ENCODE results near the gene GALNTL6.

Gene GALNTL6

GRCh38 chr4:172243551-172243950 lies 430.3 kb downstream of the GALNTL6 start:
- DNase-seq, result no peak

DNA sequence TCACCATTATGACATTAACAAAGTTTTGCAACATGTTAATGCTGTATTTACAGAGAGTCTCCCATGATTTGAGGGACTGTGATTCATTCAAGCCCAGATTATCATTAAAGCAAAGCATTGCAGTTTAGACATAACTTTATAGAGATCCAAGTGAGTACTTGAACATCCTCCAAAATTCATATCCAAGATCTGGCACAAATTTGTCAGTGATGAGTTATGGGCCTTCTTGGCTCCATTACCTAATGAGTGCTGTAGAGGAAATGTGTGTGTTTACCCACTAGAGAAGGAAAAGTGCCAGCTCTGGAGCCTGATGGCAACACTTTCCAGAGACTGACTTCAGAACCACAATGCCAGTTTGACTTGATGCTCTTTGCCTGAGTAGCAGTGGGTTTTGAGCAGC lies 432.3 kb downstream of the GALNTL6 start:
- no peak for DNase-seq

DNA sequence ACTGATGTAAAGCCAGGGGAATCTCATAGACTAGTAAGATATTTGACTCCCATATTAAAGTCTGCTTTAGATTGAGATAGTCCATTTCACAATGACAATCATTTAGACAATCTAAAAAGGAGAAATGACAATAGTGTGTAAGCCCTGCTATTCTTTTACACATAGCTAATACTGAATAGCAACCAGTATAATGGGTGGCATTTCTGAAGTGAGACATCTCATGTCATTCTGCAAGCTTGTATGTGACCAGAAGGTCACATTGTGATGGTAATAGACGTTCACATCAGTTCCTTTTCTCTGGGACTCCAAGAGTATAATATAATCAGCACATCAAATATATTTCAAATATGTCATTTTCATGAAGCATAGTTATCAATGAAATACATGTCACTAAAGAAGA lies 440.2 kb downstream of the GALNTL6 start:
- no peak for DNase-seq

- no peak for DNase-seq
These were observed 443.6 kb downstream of the GALNTL6 start for GRCh38 chr4:172256820-172257219.

DNA sequence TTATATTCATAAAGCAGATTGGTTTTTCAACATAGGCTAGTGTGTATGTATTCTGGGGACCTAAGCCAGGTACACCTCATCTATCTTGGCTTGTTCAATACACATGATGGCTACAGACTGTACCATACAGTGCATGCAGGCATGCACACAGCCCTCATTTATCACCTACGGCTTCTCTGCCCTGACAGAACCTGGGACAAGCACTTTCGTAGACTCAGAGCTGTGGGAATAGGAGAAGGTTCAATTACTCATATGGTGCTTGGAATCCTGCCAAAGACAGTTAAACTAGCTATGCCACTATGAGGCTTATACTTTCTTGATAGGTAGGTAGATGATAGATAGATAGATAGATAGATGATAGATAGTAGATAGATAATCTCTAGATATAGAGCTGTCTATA lies 457.2 kb downstream of the GALNTL6 start:
- no peak for DNase-seq

GRCh38 chr4:172287117-172287516 lies 473.9 kb downstream of the GALNTL6 start:
- DNase-seq, result no peak

GRCh38 chr4:172305698-172306097 lies 492.5 kb downstream of the GALNTL6 start:
- DNase-seq, result no peak

DNA sequence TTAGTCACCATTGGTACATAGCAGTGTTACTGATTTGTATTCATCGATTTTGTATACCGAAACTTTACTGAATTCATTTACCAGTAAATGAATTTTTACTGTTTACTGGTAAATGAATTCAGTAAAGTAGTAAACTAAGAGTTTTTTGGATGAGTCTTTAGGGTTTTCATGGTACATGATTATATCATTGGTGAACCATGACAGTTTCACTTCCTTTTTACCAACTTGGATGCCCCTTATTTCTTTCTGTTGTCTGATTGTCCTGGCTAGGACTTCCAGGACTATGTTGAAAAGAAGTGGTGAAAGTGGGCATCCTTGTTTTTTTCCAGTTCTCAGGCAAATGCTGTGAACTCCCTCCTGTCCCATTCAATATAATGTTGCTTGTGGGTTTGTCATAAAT lies 494.9 kb downstream of the GALNTL6 start:
- DNase-seq, result no peak

GRCh38 chr4:172311682-172312081 lies 498.5 kb downstream of the GALNTL6 start:
- no peak for DNase-seq

- DNase-seq, result no peak
These were observed 510.1 kb downstream of the GALNTL6 start for GRCh38 chr4:172323288-172323687.

DNA sequence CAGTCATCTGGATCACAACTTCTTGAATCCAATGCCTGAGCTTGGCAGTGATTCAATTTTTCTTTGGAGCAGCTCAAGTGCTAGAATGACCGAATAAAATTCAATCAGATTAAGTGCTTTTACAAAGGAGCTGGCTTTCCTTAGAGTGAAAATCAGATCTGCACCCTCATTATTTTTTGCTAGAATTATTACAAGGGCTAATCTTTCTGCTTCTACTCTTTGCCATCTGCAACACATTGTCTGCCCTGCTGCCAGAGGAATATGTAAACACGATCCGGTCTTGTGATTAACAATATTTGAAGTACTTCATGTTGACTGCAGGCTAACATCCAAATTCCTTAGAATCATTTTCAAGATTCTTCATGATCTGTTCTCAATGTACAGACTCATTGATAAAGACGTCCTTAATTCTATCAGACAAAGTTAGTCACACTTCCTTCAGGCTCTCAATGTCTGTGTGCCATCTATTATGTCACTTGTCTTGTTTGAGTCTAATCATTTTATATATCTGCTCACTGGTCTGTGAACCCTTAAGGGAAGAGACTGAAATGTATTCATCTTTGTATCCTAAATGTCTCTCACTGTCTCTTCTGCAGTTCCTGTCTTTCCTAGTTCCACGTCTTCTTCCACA lies 531.2 kb downstream of the GALNTL6 start:
- DNase-seq, result no peak

DNA sequence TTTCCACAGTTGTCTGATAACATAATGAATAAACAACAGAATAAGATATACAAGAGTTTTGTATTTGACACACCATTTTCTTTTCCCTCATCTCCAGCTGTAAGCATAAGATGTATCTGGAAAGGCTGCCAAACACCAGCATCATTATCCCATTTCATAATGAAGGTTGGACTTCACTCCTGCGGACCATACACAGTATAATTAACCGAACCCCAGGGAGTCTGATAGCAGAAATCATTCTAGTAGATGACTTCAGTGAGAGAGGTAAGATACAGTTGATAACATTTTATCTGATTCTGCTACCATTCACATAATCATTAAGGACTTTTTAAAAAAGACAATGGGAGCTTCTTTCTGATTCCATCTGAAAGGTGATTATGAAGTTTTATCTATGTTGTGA lies 535.2 kb downstream of the GALNTL6 start:
- no peak for DNase-seq

- DNase-seq, result no peak
These were observed 539.2 kb downstream of the GALNTL6 start for GRCh38 chr4:172352356-172352755.

GRCh38 chr4:172356016-172356415 lies 542.8 kb downstream of the GALNTL6 start:
- DNase-seq, result no peak

- no peak for DNase-seq
These were observed 543.9 kb downstream of the GALNTL6 start for GRCh38 chr4:172357006-172357540.

DNA sequence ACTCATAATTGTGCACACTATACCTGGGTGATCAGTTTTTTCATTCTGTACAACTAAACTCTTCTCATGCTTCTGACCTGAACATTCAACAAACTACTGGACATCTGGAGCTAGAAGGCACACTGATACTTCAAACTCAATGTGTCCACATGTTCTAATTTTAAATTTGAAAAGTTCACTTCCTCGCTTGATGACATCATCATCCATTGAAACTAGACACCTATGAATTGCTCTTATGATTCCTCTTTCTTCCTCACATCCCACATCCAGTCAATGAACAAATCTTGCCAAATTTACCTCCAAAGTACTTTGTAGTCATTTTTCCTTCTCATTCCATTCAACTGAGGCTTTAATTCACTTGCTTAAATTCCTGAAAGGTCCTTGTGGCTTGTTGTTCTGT lies 549.4 kb downstream of the GALNTL6 start:
- DNase-seq, result no peak

- no peak for DNase-seq
These were observed 556.3 kb downstream of the GALNTL6 start for GRCh38 chr4:172369471-172369959.

DNA sequence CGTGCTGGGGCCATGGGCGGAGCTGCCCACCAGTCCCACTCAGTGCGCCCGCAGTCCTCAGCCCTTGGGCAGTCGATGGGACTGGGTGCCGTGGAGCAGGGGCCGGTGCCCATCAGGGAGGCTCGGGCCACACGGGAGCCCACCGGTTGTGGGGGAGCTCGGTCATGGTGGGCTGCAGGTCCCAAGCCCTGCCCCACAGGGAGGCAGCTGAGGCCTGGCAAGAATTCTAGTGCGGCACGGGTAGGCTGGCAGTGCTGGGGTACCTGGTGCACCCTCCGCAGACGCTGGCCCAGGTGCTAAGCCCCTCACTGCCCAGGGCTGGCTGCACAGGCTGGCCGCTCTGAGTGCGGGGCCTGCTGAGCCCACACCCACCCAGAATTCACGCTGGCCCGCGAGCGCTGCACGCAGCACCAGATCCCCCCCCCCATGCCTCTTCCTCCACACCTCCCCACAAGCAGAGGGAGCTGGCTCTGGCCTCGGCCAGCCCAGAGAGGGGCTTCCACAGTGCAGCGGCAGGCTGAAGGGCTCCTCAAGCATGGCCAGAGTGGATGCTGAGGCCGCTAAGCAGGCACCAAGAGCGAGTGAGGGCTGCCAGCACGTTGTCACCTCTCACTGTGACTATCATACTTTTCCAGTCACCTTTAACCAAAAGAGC lies 564.4 kb downstream of the GALNTL6 start:
- DNase-seq, result no peak

- no peak for DNase-seq
These were observed 566.6 kb downstream of the GALNTL6 start for GRCh38 chr4:172379834-172380233.

DNA sequence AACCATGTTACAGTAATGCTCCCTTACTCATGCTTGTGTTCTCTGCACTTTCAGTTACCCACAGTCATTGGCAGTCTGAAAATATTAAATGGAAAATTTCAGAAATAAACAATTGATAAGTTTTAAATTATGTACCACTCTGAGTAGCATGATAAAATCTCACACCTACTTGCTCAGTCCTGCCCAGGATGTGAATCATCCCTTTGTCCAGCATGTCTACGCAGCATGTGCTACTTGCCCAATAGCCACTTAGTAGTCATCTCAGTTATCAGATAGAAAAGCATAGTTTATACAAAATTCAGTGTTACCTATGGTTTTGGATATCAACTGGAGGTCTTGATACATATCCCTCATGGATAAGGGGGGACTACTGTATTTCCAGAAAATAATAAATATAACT lies 577.1 kb downstream of the GALNTL6 start:
- no peak for DNase-seq

- DNase-seq, result no peak
These were observed 579.5 kb downstream of the GALNTL6 start for GRCh38 chr4:172392741-172393140.

DNA sequence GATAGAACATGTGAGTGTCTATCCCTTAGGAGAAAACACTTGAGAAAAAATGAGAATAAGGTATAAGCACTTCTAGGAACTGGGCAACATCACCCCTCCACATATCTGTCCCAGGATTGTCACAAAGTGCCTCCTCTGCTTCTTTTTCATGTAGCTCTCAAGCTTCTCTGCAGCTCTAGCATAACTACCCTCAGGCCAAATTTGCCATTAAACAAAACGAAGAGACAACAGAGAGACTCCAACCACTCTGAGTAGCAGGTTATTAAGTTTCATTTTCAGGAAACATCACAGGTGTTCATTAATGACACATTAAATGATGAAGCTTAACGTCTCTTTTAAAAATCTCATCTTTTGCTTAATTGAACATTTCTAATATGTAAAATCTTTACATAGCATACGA lies 580.0 kb downstream of the GALNTL6 start:
- no peak for DNase-seq

DNA sequence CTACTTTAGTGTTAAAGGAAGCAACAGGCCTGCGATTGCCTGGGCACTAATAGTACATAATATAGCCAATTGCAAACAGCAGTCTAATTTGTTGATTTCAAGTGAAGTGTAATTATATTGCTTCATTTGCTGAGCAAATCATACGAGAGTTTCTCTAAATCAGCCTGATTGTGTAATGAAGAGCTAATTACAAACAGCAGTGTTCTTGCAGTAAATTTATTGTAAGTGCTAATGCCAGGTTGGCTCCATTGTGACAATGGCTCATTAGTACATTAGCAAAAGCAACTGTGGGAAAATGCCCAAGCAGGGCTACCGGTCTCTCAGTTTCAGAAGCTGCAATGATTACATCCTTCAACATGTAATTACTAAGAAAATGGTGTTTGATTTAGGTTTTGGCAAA lies 591.5 kb downstream of the GALNTL6 start:
- no peak for DNase-seq

DNA sequence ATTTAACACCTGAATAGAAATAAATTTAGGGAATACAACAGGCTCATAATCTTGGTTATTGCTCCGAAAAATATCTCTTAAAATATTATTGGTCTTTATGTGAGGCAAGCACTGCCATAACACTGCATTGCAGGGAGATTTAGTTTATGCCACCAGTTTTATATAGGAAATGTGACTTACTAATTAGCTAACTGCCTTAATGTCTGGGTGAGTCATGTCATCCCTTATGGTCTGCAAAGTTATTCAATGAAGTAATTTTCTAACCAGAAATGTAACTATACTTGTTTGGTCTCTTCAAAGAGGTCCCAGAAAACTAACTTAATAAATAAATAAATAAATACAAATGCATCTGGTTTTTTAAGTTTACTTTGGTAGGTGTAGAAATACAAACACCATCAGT lies 597.2 kb downstream of the GALNTL6 start:
- DNase-seq, result no peak

DNA sequence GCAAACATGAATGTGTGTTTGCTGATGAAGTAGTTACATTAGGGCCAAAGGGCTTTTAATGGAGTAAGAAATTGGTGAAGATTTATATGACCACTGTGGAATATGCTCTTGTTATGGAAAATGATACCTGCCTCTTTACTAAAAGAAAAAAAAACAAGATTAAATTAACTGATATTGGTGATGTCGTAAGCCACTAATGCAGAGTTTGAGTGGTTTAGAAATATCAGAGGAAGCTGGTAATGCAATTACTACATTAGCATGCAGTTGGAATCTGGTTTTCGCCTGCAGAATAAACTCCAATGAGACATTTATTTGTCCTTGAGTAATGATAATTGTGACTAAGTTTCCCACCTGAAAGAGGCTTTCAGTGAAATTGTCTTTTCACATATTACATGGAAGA lies 597.9 kb downstream of the GALNTL6 start:
- DNase-seq, result no peak

Measured in NCI-H187 treated with DMSO at 0.1 percent for 48 hours (cell line).